Measurements from ENCODE around the gene BARHL2.

BARHL2 gene

DNA sequence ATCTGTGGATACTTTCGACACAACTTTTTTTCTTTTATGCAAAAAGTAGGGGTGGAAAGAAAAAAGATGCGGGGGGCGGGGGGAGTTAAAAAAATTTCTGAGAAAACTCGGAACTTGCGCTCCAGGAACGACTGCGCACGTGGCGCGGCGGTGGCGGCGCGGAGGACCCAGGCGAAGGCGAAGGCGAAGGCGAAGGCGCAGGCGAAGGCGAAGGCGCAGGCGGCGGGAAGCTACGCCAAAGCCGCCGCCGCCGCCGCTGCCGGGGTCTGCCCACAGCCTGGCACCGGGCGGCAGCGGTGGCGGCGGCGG is 208 bp upstream of the BARHL2 start:
- TF ChIP-seq, protein P1, sequence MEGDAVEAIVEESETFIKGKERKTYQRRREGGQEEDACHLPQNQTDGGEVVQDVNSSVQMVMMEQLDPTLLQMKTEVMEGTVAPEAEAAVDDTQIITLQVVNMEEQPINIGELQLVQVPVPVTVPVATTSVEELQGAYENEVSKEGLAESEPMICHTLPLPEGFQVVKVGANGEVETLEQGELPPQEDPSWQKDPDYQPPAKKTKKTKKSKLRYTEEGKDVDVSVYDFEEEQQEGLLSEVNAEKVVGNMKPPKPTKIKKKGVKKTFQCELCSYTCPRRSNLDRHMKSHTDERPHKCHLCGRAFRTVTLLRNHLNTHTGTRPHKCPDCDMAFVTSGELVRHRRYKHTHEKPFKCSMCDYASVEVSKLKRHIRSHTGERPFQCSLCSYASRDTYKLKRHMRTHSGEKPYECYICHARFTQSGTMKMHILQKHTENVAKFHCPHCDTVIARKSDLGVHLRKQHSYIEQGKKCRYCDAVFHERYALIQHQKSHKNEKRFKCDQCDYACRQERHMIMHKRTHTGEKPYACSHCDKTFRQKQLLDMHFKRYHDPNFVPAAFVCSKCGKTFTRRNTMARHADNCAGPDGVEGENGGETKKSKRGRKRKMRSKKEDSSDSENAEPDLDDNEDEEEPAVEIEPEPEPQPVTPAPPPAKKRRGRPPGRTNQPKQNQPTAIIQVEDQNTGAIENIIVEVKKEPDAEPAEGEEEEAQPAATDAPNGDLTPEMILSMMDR (IDR thresholded peaks at IDR 0.05; ENCODE audit: extremely low read depth, insufficient read depth, missing control alignments), result no peak
- no peak for DNase-seq (ENCODE audit: low spot score)
- in situ Hi-C loops (cut with MboI; ENCODE audit: low pct_unique_long_range_greater_than_20kb, low sequenced_read_pairs, unreplicated experiment), result loop anchor here (25.0 kb wide), 1 partner anchor 445 kb away; no protein-coding TSS in a partner anchor

DNA sequence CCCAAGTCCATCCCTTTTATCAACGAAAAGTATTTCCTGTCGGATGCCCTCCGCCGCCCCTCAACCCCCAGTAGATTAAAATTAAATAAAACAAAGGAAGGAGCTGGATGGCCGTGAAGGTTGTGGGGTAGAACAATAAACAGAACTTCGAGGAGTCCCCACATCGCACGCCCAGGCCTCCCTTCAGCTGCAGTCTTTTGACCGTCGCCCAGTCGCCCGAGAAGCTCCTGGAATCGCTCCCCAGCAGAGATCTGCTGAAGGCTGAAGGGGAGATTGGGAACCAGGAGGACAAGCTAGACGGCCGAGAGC is 905 bp downstream of the BARHL2 start:
- in situ Hi-C loops (cut with MboI; ENCODE audit: low pct_unique_long_range_greater_than_20kb, low sequenced_read_pairs, unreplicated experiment), result loop anchor here (25.0 kb wide), 1 partner anchor 446 kb away; no protein-coding TSS in a partner anchor
- TF ChIP-seq, protein P1 (IDR thresholded peaks at IDR 0.05; ENCODE audit: extremely low read depth, insufficient read depth, missing control alignments), result no peak
- DNase-seq (ENCODE audit: low spot score), result peak; percentile 24

DNA sequence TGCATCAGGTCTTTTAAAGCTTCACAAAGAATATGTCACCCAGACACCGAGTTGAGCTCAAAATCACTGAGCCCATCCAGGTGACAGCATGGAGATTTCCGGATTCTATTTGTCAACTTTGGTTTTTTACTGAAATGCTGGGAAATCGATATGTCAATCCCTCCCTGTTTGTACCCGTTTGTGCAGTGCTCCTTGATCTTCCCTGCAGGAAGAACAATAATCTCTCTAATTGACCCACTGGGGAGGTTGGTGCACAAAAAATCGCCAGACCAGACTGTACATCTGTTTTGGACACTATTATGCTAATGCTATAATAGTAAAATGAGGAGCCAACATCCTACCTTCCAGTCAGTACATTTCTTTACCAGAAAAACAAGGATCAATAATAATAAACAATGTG is 1.8 kb downstream of the BARHL2 start:
- in situ Hi-C loops (cut with MboI; ENCODE audit: low pct_unique_long_range_greater_than_20kb, low sequenced_read_pairs, unreplicated experiment), result loop anchor here (25.0 kb wide), 1 partner anchor 447 kb away; no protein-coding TSS in a partner anchor
- peak; percentile 15 for DNase-seq (ENCODE audit: low spot score)
- TF ChIP-seq, protein P1 (IDR thresholded peaks at IDR 0.05; ENCODE audit: extremely low read depth, insufficient read depth, missing control alignments), result no peak

DNA sequence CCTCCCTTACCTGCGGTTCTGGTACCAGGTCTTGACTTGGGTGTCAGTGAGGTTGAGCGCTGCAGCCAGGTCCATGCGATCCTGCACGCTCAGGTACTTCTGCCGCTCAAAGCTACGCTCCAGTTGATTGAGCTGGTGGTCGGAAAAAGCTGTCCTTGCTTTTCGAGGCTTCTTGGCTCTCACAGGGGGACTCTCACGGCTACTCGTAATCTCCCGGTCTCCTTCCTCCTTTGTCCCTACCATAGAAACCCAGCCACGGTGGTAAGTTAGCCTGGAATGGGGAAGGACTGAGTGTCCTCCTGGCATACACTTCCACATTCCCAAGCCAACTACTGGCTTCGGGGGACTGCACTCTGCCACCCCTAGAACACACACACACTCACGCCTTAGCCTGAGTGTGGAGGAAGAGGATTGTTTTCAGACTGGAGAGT is 2.6 kb downstream of the BARHL2 start:
- DNase-seq (ENCODE audit: low spot score), result peak; percentile 21
- in situ Hi-C loops (cut with MboI; ENCODE audit: low pct_unique_long_range_greater_than_20kb, low sequenced_read_pairs, unreplicated experiment), result loop anchor here (25.0 kb wide), 1 partner anchor 448 kb away; no protein-coding TSS in a partner anchor
- TF ChIP-seq, protein P1 (IDR thresholded peaks at IDR 0.05; ENCODE audit: extremely low read depth, insufficient read depth, missing control alignments), result no peak

DNA sequence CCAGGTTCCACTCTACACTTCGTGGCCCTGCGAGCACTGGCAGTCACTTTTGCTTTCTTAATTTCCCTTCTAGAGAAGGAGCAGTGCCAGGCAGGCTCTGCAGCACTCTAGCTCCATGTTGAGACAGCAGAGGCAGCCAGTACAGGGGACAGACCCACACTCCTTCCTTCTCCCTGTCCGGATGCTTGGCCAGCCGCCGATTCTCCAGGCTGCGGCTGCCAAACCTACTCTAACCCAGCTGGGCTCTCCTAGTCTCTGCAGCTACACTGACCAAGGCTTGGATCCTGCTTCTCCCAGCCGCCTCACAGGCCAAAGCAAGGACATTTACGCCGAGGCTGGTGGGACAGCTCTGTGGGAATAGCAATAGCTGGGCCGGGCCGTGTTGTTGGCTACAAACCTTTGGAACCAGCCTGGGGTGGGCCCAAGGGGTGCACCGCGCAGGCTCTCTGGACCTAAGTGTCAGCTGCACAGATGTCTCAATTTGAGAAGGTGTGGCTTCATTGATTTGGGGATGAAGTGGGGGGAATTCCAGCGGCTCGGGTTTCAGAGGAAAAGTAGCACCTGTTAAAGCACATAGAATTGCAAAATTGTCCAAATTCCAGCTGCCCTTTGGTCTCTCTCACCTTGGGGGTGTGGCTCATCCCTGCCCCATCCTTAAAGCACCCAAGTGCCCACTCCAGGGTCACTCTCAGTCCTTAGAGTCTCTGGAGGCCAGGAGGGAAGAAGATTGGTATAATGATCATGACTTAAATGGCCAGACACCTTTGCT is 3.2 kb downstream of the BARHL2 start:
- TF ChIP-seq, protein P1 (IDR thresholded peaks at IDR 0.05; ENCODE audit: extremely low read depth, insufficient read depth, missing control alignments), result no peak
- DNase-seq (ENCODE audit: low spot score), result peak; percentile 17
- in situ Hi-C loops (cut with MboI; ENCODE audit: low pct_unique_long_range_greater_than_20kb, low sequenced_read_pairs, unreplicated experiment), result loop anchor here (25.0 kb wide), 1 partner anchor 448 kb away; no protein-coding TSS in a partner anchor

DNA sequence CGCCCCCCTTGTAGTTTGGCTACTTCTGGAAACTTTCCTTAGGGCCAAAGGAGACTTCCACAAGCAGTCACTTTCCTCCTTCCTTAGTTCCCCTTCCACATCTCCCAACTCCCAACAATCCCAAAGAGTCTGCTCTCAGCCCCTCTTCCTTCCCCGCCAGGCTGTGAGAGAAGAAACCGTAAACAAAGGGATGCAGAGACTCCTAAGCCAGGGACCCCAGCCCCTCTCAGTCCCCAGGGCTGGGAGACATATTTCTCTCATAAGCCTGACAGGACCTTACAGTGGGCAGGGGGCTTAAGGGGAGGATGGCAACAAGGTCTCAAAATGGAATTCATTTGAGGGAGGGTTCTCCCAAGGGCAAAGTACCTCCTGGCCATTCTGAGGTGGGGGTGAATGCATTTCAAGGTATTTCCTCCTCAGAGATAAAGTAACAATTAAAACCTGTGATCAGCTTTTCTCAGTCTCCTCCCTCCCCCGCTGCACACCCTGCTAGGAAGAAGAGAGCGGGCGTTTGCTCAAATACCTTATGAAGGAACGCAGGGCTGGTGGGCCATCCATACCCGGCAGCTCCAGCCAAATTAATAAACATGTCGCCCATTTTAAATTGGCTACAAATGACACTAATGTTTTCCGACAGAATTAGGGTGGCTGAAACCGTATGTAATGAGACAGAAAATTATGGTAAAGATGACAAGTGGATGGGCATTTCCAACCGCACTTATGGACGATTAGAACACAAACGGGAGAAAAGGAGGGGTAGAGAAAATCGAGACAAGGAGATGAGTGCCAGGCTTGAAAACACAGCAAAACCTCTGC is 4.0 kb downstream of the BARHL2 start:
- in situ Hi-C loops (cut with MboI; ENCODE audit: low pct_unique_long_range_greater_than_20kb, low sequenced_read_pairs, unreplicated experiment), result loop anchor here (25.0 kb wide), 1 partner anchor 449 kb away; no protein-coding TSS in a partner anchor
- TF ChIP-seq, protein P1 (IDR thresholded peaks at IDR 0.05; ENCODE audit: extremely low read depth, insufficient read depth, missing control alignments), result no peak

More for the DNA sequence above, 4.0 kb downstream of the BARHL2 start:
- DNase-seq (ENCODE audit: low spot score), result peak; percentile 11

All from GM13977 (cell line).